Measurements from ENCODE around the gene TMEM37. TPM values are rescaled to one million over a fixed set of nuclear protein-coding genes. Genes with fewer than 3 reads are reported as not detected.
A peak's percentile ranks its signal among the peaks of the same experiment; 100 is the strongest.

The TMEM37 gene
- total RNA-seq, 2 donors from 2014 or later, result not detected

- Mint-ChIP-seq H3K27ac (no peak overlapping the region), H3K4me1 (peaks cover 4% of the 10 kb centered on the region), H3K4me3 (no peak overlapping the region), H3K27me3 (peaks cover 63% of the 10 kb centered on the region), H3K36me3 (ENCODE audit: low read depth) (no peaks in the 10 kb centered on the region)
- H3K9me3 ChIP-seq (ENCODE audit: control insufficient read depth, low read length, poor library complexity, severe bottlenecking), result no peaks in the 10 kb centered on the region
- peak in 2 of 3 donors; percentile 15 to 20 for DNase-seq
- ATAC-seq, result peak; percentile 59
Observed at GRCh38 chr2:119476301-119477112, 44.9 kb downstream of the TMEM37 start.

GRCh38 chr2:119477113-119477505 is 45.5 kb downstream of the TMEM37 start:
- no peak overlapping the region for H3K4me3 Mint-ChIP-seq
- H3K4me1 Mint-ChIP-seq, result peaks cover 3% of the 10 kb centered on the region
- peaks cover 61% of the 10 kb centered on the region for H3K27me3 Mint-ChIP-seq
- DNase-seq (no peak), ATAC-seq (no peak)
- H3K27ac Mint-ChIP-seq, result no peak overlapping the region
- no peaks in the 10 kb centered on the region for H3K9me3 ChIP-seq (ENCODE audit: control insufficient read depth, low read length, poor library complexity, severe bottlenecking)
- H3K36me3 Mint-ChIP-seq (ENCODE audit: low read depth), result no peaks in the 10 kb centered on the region

GRCh38 chr2:119478188-119478977 is 46.7 kb downstream of the TMEM37 start:
- peaks cover 2% of the 10 kb centered on the region for H3K4me1 Mint-ChIP-seq
- H3K27ac Mint-ChIP-seq, result no peak overlapping the region

GRCh38 chr2:119478978-119479295 is 47.3 kb downstream of the TMEM37 start:
- H3K27ac Mint-ChIP-seq, result no peak overlapping the region
- no peak overlapping the region for H3K4me3 Mint-ChIP-seq
- H3K4me1 Mint-ChIP-seq, result peaks cover 2% of the 10 kb centered on the region
- H3K36me3 Mint-ChIP-seq (ENCODE audit: low read depth), result no peaks in the 10 kb centered on the region
- DNase-seq (no peak), ATAC-seq (no peak)
- H3K27me3 Mint-ChIP-seq, result peaks cover 63% of the 10 kb centered on the region
- H3K9me3 ChIP-seq (ENCODE audit: control insufficient read depth, low read length, poor library complexity, severe bottlenecking), result no peaks in the 10 kb centered on the region

More at GRCh38 chr2:119478188-119478977, 46.7 kb downstream of the TMEM37 start:
- H3K4me3 Mint-ChIP-seq, result no peak overlapping the region
- ATAC-seq, result no peak
- DNase-seq, result no peak
- peaks cover 63% of the 10 kb centered on the region for H3K27me3 Mint-ChIP-seq
- H3K9me3 ChIP-seq (ENCODE audit: control insufficient read depth, low read length, poor library complexity, severe bottlenecking), result no peaks in the 10 kb centered on the region
- H3K36me3 Mint-ChIP-seq (ENCODE audit: low read depth), result no peaks in the 10 kb centered on the region

GRCh38 chr2:119480184-119480583 is 48.5 kb downstream of the TMEM37 start:
- H3K4me1 Mint-ChIP-seq, result peaks cover 2% of the 10 kb centered on the region
- H3K27ac Mint-ChIP-seq, result no peak overlapping the region
- no peak overlapping the region for H3K4me3 Mint-ChIP-seq
- no peaks in the 10 kb centered on the region for H3K9me3 ChIP-seq (ENCODE audit: control insufficient read depth, low read length, poor library complexity, severe bottlenecking)
- H3K36me3 Mint-ChIP-seq (ENCODE audit: low read depth), result no peaks in the 10 kb centered on the region
- H3K27me3 Mint-ChIP-seq, result peaks cover 73% of the 10 kb centered on the region
- DNase-seq (no peak), ATAC-seq (no peak)

- H3K9me3 ChIP-seq (ENCODE audit: control insufficient read depth, low read length, poor library complexity, severe bottlenecking), result no peaks in the 10 kb centered on the region
- ATAC-seq (no peak), DNase-seq (no peak)
- no peak overlapping the region for H3K27ac Mint-ChIP-seq
- peaks cover 2% of the 10 kb centered on the region for H3K4me1 Mint-ChIP-seq
- no peaks in the 10 kb centered on the region for H3K36me3 Mint-ChIP-seq (ENCODE audit: low read depth)
- no peak overlapping the region for H3K4me3 Mint-ChIP-seq
- peaks cover 78% of the 10 kb centered on the region for H3K27me3 Mint-ChIP-seq
Observed at GRCh38 chr2:119480718-119481142, 49.1 kb downstream of the TMEM37 start.

GRCh38 chr2:119481501-119482455 is 50.1 kb downstream of the TMEM37 start:
- DNase-seq (no peak), ATAC-seq (no peak)
- Mint-ChIP-seq H3K4me1 (no peaks in the 10 kb centered on the region), H3K27ac (no peak overlapping the region), H3K27me3 (peaks cover 83% of the 10 kb centered on the region), H3K36me3 (ENCODE audit: low read depth) (no peaks in the 10 kb centered on the region), H3K4me3 (no peak overlapping the region)
- no peaks in the 10 kb centered on the region for H3K9me3 ChIP-seq (ENCODE audit: control insufficient read depth, low read length, poor library complexity, severe bottlenecking)

- Mint-ChIP-seq H3K36me3 (ENCODE audit: low read depth) (no peaks in the 10 kb centered on the region), H3K27ac (no peak overlapping the region), H3K4me1 (no peaks in the 10 kb centered on the region), H3K27me3 (peaks cover 90% of the 10 kb centered on the region), H3K4me3 (no peak overlapping the region)
- DNase-seq (no peak), ATAC-seq (no peak)
- H3K9me3 ChIP-seq (ENCODE audit: control insufficient read depth, low read length, poor library complexity, severe bottlenecking), result no peaks in the 10 kb centered on the region
Observed at GRCh38 chr2:119482481-119483394, 51.1 kb downstream of the TMEM37 start.

- no peak overlapping the region for H3K27ac Mint-ChIP-seq
- ATAC-seq, result no peak
- no peaks in the 10 kb centered on the region for H3K4me1 Mint-ChIP-seq
- H3K27me3 Mint-ChIP-seq, result peaks cover 89% of the 10 kb centered on the region
- no peak for DNase-seq
- no peaks in the 10 kb centered on the region for H3K36me3 Mint-ChIP-seq (ENCODE audit: low read depth)
- H3K4me3 Mint-ChIP-seq, result no peak overlapping the region
- no peaks in the 10 kb centered on the region for H3K9me3 ChIP-seq (ENCODE audit: control insufficient read depth, low read length, poor library complexity, severe bottlenecking)
Observed at GRCh38 chr2:119483395-119483753, 51.7 kb downstream of the TMEM37 start.

- no peaks in the 10 kb centered on the region for H3K4me1 Mint-ChIP-seq
- no peaks in the 10 kb centered on the region for H3K36me3 Mint-ChIP-seq (ENCODE audit: low read depth)
- peaks cover 85% of the 10 kb centered on the region for H3K27me3 Mint-ChIP-seq
- H3K9me3 ChIP-seq (ENCODE audit: control insufficient read depth, low read length, poor library complexity, severe bottlenecking), result no peaks in the 10 kb centered on the region
- H3K4me3 Mint-ChIP-seq, result no peak overlapping the region
- ATAC-seq (no peak), DNase-seq (no peak)
- no peak overlapping the region for H3K27ac Mint-ChIP-seq
Observed at GRCh38 chr2:119483896-119484718, 52.5 kb downstream of the TMEM37 start.

GRCh38 chr2:119484834-119485233 is 53.2 kb downstream of the TMEM37 start:
- no peak for ATAC-seq
- DNase-seq, result no peak
- peaks cover 4% of the 10 kb centered on the region for H3K36me3 Mint-ChIP-seq (ENCODE audit: low read depth)
- H3K9me3 ChIP-seq (ENCODE audit: control insufficient read depth, low read length, poor library complexity, severe bottlenecking), result no peaks in the 10 kb centered on the region
- H3K27me3 Mint-ChIP-seq, result peaks cover 84% of the 10 kb centered on the region
- H3K4me1 Mint-ChIP-seq, result no peaks in the 10 kb centered on the region
- H3K4me3 Mint-ChIP-seq, result no peak overlapping the region
- H3K27ac Mint-ChIP-seq, result no peak overlapping the region
